Body of pancreas (tissue), 4 donors: ENCODE data around the gene RBM10.

Source experiments
- POLR2A ChIP-seq, 3 donors: fragments of 450-650 bp; IDR thresholded peaks; one replicate each; pipeline ENCODE4 v1.6.1; 2016; ENCODE audit warnings: antibody characterized with exemption in 3 of 3, mild to moderate bottlenecking in 2 of 3
- TF ChIP-seq, protein P1 (sequence below), 7 experiments: fragments of 450-650 bp in 4 of 7; fragments of 200-600 bp in 3 of 7; sonication (generic) in 3 of 7; IDR thresholded peaks; one replicate each; pipeline ENCODE4 v1.5.1; 2016 to 2019; ENCODE audit warnings: antibody characterized with exemption in 7 of 7

DNA sequence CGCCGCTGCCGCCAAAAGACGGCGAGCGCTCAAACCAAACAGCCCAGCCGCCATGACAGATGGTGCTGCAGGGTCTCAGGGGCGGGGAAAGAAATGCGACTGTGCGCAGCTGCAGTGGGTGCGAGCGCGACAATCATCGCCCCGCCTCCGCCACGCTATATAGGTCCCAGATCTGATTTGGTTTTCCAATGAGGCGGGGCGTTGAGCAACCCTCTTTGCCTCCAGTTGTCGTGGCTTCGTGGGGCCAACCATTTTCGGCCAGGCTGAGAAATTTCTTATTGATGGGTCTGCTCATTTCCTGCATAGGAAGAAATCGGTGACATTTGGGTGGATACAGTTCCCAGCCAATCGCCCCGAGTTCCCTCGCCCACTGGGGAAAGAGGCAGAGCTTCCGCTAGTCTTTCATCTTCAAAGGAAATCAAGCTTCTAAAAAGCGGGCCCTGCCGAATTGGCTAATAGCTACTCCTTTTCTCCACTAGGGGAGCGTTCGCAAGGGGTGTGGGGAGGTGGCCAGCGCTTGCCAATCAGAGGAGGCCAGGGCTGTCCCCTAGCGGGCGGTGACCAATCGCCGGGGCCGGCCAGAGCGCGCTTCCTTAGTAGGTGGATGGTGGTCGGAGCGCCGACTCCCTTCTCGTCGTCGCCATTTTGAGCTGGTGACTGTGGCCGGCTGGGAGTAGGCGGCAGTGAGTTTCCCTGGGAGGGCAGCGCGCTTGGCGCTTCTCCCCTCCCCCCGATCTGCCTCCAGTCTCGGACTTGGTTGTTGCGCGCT lies at the start of gene RBM10, which contains the start of gene NDUFB11:
- TF ChIP-seq POLR2A (IDR thresholded peaks at IDR 0.05), result peak; percentile 63 to 88 (median 88)
- TF ChIP-seq, protein P1, sequence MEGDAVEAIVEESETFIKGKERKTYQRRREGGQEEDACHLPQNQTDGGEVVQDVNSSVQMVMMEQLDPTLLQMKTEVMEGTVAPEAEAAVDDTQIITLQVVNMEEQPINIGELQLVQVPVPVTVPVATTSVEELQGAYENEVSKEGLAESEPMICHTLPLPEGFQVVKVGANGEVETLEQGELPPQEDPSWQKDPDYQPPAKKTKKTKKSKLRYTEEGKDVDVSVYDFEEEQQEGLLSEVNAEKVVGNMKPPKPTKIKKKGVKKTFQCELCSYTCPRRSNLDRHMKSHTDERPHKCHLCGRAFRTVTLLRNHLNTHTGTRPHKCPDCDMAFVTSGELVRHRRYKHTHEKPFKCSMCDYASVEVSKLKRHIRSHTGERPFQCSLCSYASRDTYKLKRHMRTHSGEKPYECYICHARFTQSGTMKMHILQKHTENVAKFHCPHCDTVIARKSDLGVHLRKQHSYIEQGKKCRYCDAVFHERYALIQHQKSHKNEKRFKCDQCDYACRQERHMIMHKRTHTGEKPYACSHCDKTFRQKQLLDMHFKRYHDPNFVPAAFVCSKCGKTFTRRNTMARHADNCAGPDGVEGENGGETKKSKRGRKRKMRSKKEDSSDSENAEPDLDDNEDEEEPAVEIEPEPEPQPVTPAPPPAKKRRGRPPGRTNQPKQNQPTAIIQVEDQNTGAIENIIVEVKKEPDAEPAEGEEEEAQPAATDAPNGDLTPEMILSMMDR (IDR thresholded peaks at IDR 0.05), result peak; percentile 47 to 92 (median 81)
